Right kidney (tissue), 9 donors: ENCODE results near the gene GAPDH.
A peak's percentile ranks its signal among the peaks of the same experiment; 100 is the strongest.
"Not testable (repeated sequence)": the region's sequence is repeated elsewhere in the genome, so short reads cannot be mapped to it uniquely, and the experiment has no call there.

Source experiments
- DNase-seq: peaks from one replicate; pipeline ENCODE4 v3.0.0-alpha.2; 2016
- long read RNA-seq, 8 donors: transcript quantifications; one replicate each; lab custom pipeline, GENCODE V29; 2026

Gene GAPDH
- long read RNA-seq, donor 1, transcript GAPDH-208 (8 exons, 1,333 nt): minor isoform, 5 of 2,921 reads
- long read RNA-seq, donor 1, transcript GAPDH-201 (9 exons, 1,875 nt): major isoform, 1,701 of 2,921 reads
- long read RNA-seq, donor 1, transcript GAPDH-204 (8 exons, 1,256 nt): minor isoform, 82 of 2,921 reads
- long read RNA-seq, donor 1, partial matches to known transcripts: 1,026 of 2,921 reads
- long read RNA-seq, donor 1, other reads (novel, unspliced or antisense): 103 of 2,921 reads
- long read RNA-seq, donor 2, transcript GAPDH-201 (9 exons, 1,875 nt): major isoform, 649 of 1,323 reads
- long read RNA-seq, donor 2, transcript GAPDH-204 (8 exons, 1,256 nt): minor isoform, 38 of 1,323 reads
- long read RNA-seq, donor 2, partial matches to known transcripts: 613 of 1,323 reads
- long read RNA-seq, donor 2, other reads (novel, unspliced or antisense): 20 of 1,323 reads
- long read RNA-seq, donor 3, transcript GAPDH-204 (8 exons, 1,256 nt): minor isoform, 32 of 958 reads
- long read RNA-seq, donor 3, transcript GAPDH-201 (9 exons, 1,875 nt): major isoform, 496 of 958 reads
- long read RNA-seq, donor 3, partial matches to known transcripts: 416 of 958 reads
- long read RNA-seq, donor 3, other reads (novel, unspliced or antisense): 12 of 958 reads
- long read RNA-seq, donor 4, transcript GAPDH-204 (8 exons, 1,256 nt): minor isoform, 48 of 1,747 reads
- long read RNA-seq, donor 4, transcript GAPDH-201 (9 exons, 1,875 nt): major isoform, 897 of 1,747 reads
- long read RNA-seq, donor 4, partial matches to known transcripts: 754 of 1,747 reads
- long read RNA-seq, donor 4, other reads (novel, unspliced or antisense): 43 of 1,747 reads
- long read RNA-seq, donor 5, transcript GAPDH-204 (8 exons, 1,256 nt): minor isoform, 91 of 2,367 reads
- long read RNA-seq, donor 5, transcript GAPDH-201 (9 exons, 1,875 nt): major isoform, 1,400 of 2,367 reads
- long read RNA-seq, donor 5, partial matches to known transcripts: 779 of 2,367 reads
- long read RNA-seq, donor 5, other reads (novel, unspliced or antisense): 93 of 2,367 reads
- long read RNA-seq, donor 6, transcript GAPDH-204 (8 exons, 1,256 nt): minor isoform, 69 of 2,211 reads
- long read RNA-seq, donor 6, transcript GAPDH-201 (9 exons, 1,875 nt): major isoform, 925 of 2,211 reads
- long read RNA-seq, donor 6, transcript GAPDH-210 (2 exons, 390 nt): minor isoform, 5 of 2,211 reads
- long read RNA-seq, donor 6, partial matches to known transcripts: 1,152 of 2,211 reads
- long read RNA-seq, donor 6, other reads (novel, unspliced or antisense): 57 of 2,211 reads
- long read RNA-seq, donor 7, transcript GAPDH-204 (8 exons, 1,256 nt): minor isoform, 82 of 3,702 reads
- long read RNA-seq, donor 7, transcript GAPDH-201 (9 exons, 1,875 nt): major isoform, 1,489 of 3,702 reads
- long read RNA-seq, donor 7, partial matches to known transcripts: 2,016 of 3,702 reads
- long read RNA-seq, donor 7, other reads (novel, unspliced or antisense): 108 of 3,702 reads
- long read RNA-seq, donor 8, transcript GAPDH-201 (9 exons, 1,875 nt): major isoform, 1,038 of 1,802 reads
- long read RNA-seq, donor 8, transcript GAPDH-204 (8 exons, 1,256 nt): minor isoform, 47 of 1,802 reads
- long read RNA-seq, donor 8, partial matches to known transcripts: 669 of 1,802 reads
- long read RNA-seq, donor 8, other reads (novel, unspliced or antisense): 47 of 1,802 reads

DNA sequence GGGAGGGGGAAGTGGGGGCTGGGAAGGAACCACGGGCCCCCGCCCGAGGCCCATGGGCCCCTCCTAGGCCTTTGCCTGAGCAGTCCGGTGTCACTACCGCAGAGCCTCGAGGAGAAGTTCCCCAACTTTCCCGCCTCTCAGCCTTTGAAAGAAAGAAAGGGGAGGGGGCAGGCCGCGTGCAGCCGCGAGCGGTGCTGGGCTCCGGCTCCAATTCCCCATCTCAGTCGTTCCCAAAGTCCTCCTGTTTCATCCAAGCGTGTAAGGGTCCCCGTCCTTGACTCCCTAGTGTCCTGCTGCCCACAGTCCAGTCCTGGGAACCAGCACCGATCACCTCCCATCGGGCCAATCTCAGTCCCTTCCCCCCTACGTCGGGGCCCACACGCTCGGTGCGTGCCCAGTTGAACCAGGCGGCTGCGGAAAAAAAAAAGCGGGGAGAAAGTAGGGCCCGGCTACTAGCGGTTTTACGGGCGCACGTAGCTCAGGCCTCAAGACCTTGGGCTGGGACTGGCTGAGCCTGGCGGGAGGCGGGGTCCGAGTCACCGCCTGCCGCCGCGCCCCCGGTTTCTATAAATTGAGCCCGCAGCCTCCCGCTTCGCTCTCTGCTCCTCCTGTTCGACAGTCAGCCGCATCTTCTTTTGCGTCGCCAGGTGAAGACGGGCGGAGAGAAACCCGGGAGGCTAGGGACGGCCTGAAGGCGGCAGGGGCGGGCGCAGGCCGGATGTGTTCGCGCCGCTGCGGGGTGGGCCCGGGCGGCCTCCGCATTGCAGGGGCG lies at the start of gene GAPDH:
GAPDH (plus strand) TSS at position 595 of the 772 bp plus-strand sequence. CDS start 316 bp downstream, outside the sequence.
- peak; percentile 99 for DNase-seq

DNA sequence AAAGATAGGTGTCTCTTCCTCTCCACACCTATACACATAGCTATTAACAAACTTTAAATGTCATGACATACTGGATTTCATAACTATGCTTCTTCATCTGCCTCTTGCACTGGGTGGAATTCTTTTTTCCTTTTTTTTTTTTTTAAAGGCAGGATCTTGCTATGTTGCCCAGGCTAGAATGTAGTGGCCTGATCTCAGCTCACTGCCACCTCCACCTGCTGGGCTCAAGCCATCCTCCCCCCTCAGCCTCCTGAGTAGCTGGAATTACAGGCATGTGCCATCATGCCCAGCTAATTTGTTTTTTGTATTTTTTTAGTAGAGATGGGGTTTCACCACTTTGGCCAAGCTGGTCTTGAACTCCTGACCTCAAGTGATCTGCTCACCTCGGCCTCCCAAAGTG lies 46.1 kb upstream of the GAPDH start:
- DNase-seq: no peak

DNA sequence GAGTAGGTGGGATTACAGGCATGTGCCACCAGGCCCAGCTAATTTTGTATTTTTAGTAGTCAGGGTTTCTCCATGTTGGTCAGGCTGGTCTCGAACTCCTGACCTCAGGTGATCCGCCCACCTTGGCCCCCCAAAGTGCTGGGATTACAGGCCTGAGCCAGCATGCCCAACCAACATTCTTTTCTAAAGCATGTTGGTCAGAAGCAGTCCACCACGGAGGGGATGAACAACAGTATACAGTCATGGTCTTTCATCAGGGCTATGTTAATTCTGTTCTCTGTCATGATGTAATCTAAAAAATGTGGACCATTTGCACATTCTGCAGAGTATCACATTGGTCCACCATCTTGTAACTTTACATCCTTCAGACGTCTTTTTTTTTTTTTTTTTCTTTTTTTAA lies 44.9 kb upstream of the GAPDH start:
- no peak for DNase-seq

DNA sequence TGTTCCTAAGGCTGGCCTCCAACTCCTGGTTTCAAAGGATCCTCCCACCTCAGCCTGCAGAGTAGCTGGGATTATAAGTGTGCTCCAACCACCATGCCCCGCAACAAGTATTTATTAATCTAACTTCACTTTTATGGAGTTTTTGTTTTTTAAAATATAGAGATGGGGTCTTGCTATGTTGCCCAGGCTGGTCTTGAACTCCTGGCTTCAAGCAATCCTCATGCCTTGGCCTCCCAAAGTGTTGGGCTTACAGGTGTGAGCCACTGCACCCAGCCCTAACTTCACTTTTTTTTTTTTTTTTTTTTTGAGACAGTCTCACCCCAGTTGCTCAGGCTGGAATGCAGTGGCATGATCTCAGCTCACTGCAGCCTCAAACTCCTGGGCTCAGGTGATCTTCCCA lies 43.6 kb upstream of the GAPDH start:
- not testable (repeated sequence) for DNase-seq

DNA sequence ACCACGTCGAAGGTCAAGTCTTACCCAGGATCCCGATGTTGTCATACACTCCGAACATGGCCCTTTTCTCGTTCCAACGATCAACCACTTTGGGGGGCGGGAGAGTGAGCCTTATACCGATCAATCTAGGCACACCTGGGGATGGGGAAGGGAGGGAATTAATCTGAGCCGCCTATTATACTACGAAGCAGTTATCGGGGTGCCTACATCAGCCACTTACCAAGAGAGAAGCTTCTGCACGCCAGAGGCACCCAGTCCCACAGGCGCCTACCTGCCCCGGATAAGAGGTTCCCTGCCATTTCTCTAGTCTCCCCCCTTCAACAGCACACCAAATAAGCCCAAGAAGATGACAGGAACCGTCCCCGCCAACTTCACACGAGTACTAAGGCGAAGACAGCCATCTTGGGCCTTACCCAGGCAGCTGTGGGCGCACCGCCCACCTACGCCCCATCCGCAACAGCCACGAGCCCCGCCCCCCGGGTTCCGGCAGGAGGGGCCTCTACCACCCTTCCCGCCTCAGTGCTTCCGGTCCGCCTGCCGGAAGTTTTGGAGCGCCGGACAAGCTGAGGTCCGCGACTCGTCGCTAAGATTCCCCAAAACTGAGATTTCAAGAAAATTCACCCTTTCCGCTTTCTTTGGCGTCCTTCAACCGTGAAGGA lies 41.4 kb upstream of the GAPDH start, which contains the start of gene MRPL51:
MRPL51 (minus strand) TSS at position 425 of the 659 bp plus-strand sequence; CDS start at position 299, 126 bp downstream.
- DNase-seq: peak; percentile 83

DNA sequence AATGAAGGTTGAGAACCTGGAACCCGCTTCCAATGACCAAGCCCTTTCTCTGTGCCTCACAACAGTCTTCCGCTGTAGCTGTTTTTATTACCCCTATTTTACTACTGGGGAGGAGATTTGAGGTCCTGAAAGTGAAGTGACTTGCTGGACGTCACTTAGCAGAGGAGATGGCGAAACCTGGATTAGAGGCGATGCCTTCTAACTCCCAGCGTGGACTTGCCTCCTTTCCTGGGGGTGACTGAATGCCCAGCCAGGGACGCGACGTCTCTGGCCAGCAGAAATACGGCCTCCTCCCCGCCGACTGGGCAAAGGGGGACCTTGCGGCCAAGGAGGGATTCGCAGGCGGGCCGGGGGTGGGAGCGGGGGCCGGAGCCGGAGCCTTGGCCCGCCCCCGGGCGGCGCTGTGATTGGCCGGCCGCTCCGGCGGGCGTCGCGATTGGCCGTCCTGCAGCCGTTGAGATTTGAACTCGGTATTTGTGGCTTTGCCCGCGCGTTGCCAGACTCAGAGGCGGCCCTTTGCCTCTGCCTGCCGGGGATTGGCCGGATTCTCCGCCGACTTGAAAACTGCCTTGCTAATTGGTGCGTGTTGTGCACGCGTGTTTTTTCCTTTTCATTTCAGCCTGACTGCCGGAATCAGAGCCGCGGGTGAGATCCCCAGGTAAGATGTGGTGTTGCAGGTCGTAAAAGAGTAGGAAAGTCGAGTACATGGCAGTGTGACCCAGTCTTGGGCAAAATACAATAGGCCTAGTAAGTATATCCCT lies 40.6 kb upstream of the GAPDH start, which contains the start of gene NCAPD2:
NCAPD2 (plus strand) TSS at position 606 of the 761 bp plus-strand sequence. CDS start 997 bp downstream, outside the sequence.
- peak; percentile 92 for DNase-seq

DNA sequence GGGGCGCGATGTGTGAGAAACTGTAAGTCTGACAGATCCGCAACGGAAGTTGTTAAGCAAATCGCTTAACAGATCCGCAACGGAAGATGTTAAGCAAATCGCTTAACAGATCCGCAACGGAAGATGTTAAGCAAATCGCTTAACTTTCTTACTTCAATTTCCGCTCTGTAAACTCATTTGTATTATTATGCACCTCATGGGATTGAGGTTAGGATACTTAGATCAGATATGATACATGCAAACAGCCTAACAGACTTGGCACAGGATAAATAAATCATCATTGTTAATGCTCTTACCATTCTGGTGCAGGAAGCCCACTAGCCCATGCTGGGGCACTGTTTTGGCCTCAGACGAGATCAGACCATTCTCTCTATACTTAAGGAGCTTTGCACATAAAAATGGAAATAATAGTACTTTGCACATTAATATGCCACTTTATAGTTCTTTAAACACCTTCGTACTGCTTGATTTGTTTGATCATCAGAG lies 40.0 kb upstream of the GAPDH start:
- DNase-seq: peak; percentile 16

DNA sequence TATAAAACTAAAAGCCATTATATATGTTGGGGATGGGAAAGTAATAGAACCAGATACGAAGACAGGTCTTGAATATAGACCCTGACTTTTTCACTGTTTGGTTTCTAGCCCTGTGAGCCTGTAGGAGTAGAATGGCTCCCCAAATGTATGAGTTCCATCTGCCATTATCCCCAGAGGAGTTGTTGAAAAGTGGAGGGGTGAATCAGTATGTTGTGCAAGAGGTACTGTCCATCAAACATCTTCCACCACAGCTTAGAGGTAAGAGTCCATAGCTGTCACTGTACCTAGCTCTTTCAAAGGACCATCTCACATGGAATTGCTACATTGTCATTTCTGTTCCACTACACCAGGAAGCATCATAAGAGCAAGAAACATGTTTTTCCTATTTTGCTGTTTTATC lies 39.3 kb upstream of the GAPDH start:
- no peak for DNase-seq

DNA sequence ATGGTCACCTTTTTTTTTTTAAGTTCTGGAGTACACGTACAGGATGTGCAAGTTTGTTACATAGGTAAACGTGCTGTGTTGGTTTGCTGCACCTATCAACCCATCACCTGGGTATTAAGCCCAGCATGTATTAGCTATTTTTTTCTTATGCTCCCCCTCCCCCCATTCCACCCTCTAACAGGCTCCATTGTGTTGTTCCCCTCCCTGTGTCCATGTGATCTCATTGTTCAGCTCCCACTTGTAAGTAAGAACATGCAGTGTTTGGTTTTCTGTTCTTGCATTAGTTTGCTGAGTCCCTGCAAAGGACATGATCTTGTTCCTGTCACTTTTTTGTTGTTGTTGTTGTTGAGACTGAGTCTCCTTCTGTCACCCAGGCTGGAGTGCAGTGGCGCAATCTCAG lies 37.0 kb upstream of the GAPDH start:
- DNase-seq: not testable (repeated sequence)

DNA sequence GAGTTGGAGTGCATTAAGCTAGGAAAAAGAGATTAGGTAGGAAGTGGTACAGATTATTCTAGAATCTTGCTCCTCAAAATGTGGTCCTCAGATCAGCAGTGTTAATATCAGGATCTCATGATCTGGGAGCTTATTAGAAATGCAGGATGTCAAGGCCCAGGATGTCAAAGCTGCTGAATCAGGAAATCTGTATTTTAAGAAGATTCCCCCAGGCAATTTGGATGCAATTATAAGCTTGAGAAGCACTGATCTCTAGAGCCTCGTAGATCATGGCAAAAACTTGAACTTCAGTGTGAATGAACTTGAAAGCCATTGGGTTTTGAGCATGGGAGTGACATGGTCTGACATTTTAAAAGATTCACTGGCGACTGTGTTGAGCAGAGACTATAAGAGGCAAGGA lies 33.9 kb upstream of the GAPDH start:
- DNase-seq: no peak

DNA sequence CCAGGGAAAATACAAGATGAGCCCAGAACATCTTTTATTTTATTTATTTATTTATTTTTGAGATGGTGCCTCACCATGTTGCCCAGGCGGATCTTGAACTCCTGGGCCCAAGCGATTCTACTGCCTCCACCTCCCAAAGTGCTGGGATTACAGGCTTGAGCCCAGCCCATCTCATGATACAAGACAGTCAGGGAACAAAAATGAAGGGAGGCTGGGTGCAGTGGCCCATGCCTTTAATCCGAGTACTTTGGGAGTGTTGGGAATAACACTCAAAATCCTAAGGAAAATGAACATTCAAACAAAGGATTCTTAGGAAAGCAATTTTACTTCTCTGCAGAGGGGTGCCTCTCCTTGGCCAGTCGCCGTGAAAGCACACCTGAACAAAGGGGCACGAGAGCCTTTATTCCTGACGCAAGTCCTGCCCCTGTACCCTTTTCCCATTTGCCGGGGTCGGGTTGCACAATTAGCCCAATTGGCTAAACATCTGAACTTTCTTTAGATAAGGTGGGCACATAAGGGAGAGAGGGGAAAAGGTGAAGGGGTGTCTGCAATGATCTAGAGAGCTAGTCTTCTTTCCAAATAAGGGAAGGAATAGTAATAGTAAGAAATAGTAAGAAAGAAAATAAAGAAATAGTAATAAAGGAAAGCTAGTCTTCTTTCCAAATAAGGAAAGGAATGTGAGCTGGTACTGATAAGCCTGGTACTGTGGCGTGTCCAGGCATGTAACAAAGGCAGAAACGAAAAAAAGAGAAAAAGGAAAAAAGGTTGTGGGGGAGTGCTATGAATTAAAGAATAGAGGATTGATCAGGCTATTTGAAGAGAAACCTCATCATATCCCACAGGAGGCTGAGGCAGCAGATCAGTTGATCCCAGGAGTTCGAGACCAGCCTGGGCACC lies 27.0 kb upstream of the GAPDH start:
- no peak for DNase-seq

DNA sequence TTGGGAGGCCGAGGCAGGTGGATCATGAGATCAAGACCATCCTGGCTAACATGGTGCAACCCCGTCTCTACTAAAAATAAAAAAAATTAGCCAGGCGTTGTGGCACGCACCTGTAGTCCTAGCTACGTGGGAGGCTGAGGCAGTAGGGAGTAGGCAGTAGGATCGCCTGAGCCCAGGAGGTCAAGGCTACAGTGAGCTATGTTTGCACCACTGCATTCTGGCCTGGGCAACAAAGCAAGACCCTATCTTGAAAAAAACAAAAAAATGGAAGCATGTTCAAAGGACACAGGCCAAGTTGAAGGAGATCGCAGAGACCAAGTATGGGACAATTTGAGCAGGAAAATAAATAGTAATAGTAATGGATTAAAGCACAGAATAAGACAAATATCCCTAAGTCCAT lies 26.2 kb upstream of the GAPDH start:
- no peak for DNase-seq

DNA sequence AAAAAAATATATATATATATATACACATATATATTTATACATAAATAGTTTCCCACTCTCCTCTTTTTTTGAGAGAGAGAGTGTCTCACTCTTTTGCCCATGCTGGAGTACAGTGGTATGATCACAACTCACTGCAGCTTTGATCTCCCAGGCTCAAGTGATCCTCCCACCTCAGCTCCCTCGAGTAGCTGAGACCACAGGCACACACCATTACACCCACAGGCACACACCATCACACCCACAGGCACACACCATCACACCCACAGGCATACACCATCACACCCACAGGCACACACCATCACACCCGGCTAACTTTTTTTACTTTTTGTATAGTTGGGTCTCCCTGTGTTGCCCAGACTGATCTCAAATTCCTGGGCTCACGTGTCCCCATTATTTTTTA lies 14.1 kb upstream of the GAPDH start:
- DNase-seq: no peak

DNA sequence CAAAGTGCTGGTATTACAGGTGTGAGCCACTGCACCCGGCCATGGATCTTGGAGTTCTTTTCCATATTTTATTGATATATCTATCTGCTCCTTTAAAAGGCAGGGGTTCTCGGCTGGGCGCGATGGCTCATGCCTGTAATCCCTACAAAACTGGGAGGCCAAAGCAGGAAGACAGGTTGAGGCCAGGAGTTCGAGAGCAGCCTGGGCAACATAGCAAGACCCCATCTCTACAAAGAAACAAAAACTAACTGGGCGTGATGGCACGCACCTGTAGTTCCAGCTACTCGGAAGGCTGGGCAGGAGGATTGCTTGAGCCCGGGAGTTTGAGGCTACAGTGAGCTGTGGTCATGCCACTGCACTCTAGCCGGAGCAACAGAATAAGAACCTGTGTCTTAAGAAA lies 12.1 kb upstream of the GAPDH start:
- no peak for DNase-seq

DNA sequence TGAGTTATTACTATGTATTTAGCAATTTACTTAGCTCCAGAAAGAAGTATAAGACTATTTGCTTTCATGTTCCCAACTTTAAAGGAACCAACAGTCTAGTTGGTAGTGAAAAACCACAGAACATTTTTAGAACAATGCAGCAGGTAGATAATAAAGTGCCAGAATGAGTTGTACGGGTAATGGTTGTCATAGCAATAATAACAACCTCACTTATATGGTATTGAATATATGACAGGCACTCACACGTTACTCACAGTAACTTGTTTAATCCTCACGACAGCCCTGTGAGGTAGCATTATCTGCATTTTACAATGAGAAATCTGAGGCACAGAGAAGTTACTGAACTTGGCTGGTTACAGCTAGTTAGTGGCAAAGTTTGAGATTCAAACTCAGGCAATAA lies 10.6 kb upstream of the GAPDH start:
- no peak for DNase-seq

DNA sequence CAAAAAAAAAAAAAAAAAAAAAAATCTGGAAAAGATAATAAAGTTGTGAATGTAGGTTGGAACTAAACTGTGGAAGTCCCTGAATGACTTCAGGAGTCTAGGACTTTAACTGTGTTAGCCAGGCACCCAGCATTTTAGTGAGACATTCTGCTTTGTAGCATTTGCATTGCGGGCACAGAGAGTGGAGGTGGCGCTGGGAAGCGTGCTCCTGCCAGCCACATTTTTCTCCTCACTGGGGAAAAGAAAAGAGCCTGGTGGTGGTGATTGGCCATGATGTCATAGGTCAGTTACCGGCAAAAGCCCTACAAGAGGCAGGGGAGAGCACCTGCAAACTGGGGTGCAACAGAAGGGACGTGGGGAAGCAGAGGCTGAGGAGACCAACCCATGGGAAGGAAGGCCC lies 9.7 kb upstream of the GAPDH start:
- DNase-seq: no peak

DNA sequence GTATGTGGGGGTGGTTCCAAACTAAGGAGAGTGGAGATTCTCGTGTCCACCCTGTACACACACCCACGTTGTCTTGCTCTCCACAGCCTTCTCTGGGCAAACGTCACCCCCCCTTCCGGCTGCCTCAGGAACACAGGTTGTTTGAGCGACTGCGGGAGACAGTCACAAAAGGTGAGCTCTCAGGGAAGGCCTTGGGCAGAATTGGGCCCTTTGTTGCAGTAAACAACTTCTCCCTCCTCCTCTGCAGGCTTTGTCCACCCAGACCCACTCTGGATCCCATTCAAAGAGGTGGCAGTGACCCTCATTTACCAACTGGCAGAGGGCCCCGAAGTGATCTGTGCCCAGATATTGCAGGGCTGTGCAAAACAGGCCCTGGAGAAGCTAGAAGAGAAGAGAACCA lies 8.1 kb upstream of the GAPDH start:
- no peak for DNase-seq
